GM12865 (cell line): ENCODE results near the gene LHFPL2.

ENCODE experiments used
- DNase-seq: peaks from one replicate; pipeline ENCODE4 v3.0.0; 2010; ENCODE audit warnings: low read depth
- H3K4me3 ChIP-seq: 2 replicates; pipeline ENCODE4 v1.5.1; 2011; ENCODE audit warnings: mild to moderate bottlenecking, low read depth, low read length, control low read depth
- CTCF ChIP-seq: IDR thresholded peaks from 2 replicates; pipeline ENCODE4 v1.5.1; 2011; ENCODE audit warnings: low read length, control low read depth, low read depth, inconsistent platforms; ENCODE audit not compliant: insufficient read depth; ENCODE audit errors: missing control alignments

Gene LHFPL2

DNA sequence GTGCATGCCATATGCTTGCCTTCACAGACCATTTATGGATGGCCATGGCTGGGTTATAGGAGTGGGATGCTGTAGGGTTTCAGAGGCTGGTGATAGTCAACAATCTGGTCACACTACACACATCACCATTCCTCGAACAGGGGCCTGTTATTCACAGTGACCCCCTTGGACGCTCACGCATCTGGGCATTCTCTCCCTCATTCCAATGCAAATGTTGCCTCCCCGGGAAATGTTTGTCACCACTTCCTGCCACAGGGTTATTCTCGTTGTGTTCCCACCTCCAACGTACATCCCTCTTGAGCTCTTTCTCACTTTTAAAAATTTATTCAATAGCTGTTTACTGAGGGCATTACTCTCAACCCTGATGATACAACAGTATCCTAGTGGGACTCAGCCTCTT is 152.8 kb downstream of the LHFPL2 start:
- H3K4me3 ChIP-seq: no peak overlapping the region
- TF ChIP-seq CTCF: no peak
- no peak for DNase-seq

- H3K4me3 ChIP-seq: no peak overlapping the region
- DNase-seq: no peak
- no peak for TF ChIP-seq CTCF
Observed at GRCh38 chr5:78492650-78493049, 155.9 kb downstream of the LHFPL2 start.

- no peak for TF ChIP-seq CTCF
- no peak overlapping the region for H3K4me3 ChIP-seq
- DNase-seq: no peak
Observed at GRCh38 chr5:78492224-78492623, 156.3 kb downstream of the LHFPL2 start.

DNA sequence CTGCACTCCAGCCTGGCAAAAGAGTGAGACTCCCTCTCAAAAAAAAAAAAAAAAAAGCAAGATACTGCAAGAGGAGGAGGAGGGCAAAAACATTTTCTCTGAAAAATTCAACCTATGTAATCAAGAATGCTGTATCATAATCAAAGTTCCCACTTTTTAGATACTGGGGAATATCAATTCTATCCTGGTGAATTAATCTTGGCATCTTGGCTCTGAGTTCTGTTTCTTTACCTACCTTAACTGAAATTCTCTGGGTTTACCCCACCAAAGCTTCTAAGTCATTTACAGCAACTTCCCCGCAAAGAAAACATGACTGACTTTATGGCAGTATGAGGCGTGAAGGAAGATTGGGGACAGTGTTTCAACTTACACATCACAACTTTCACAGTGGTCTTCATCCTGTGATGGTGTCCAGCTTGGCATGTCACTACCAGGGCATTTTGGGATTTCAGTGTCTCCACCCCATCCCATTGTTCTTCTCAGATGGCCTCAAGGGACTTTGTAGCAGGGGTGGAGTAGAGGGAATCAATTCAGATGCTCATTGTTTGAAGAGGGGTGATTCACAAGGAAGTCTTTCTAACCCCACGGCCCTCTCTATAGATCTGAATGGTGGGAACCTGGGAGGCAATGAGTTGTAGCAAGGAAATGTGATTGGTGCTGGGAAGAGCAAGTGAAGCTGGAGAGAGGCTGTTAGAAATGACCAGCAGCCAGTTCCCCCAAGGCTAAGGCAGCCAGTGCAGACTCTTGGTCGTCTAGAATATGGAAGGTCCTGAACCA is 157.7 kb downstream of the LHFPL2 start:
- no peak for DNase-seq
- no peak overlapping the region for H3K4me3 ChIP-seq
- no peak for TF ChIP-seq CTCF

- TF ChIP-seq CTCF: no peak
- DNase-seq: no peak
Observed at GRCh38 chr5:78487846-78488245, 160.7 kb downstream of the LHFPL2 start.

GRCh38 chr5:78486218-78486617 is 162.4 kb downstream of the LHFPL2 start:
- H3K4me3 ChIP-seq: no peak overlapping the region
- no peak for DNase-seq
- TF ChIP-seq CTCF: no peak

More at GRCh38 chr5:78487846-78488245, 160.7 kb downstream of the LHFPL2 start:
- no peak overlapping the region for H3K4me3 ChIP-seq
